Measurements from ENCODE around the gene TRPM5. TPM values are rescaled to one million over a fixed set of nuclear protein-coding genes. Genes with fewer than 3 reads are reported as not detected.

TRPM5 gene
- total RNA-seq, 1 donor from 2014 or later, result not detected

- no peak overlapping the region for H3K4me3 Mint-ChIP-seq (ENCODE audit: unreplicated experiment)
These were observed 2.4 kb upstream of the TRPM5 start for GRCh38 chr11:2446590-2447252.

GRCh38 chr11:2445746-2446551, 1.6 kb upstream of the TRPM5 start:
- H3K27me3 ChIP-seq (ENCODE audit: insufficient read depth, low read length), result peaks cover 25% of the 10 kb centered on the region
- no peak overlapping the region for H3K4me2 ChIP-seq (ENCODE audit: low read length)
- Mint-ChIP-seq H3K4me1 (ENCODE audit: low read depth, unreplicated experiment) (no peaks in the 10 kb centered on the region), H3K4me3 (ENCODE audit: unreplicated experiment) (no peak overlapping the region), H3K36me3 (ENCODE audit: low read depth, unreplicated experiment) (no peaks in the 10 kb centered on the region), H3K27me3 (ENCODE audit: low read depth, unreplicated experiment) (peaks cover 69% of the 10 kb centered on the region), H3K9me3 (ENCODE audit: unreplicated experiment) (peaks cover 7% of the 10 kb centered on the region), H3K27ac (ENCODE audit: unreplicated experiment) (no peak overlapping the region)
- peaks cover 10% of the 10 kb centered on the region for H3K9me3 ChIP-seq (ENCODE audit: insufficient read depth, low read depth, low read length)
- FAIRE-seq (no peak), DNase-seq (ENCODE audit: low read depth) (no peak)
- H3K27ac ChIP-seq (ENCODE audit: low read depth, low read length), result no peak overlapping the region
- no peaks in the 10 kb centered on the region for H4K20me1 ChIP-seq (ENCODE audit: insufficient read depth, low read length)
- TF ChIP-seq CTCF (IDR thresholded peaks at IDR 0.05; ENCODE audit: insufficient read depth, low read depth, low read length) (no peak), EZH2 (IDR thresholded peaks at IDR 0.05; ENCODE audit: insufficient read depth, low read length) (no peak)
- H3K79me2 ChIP-seq (ENCODE audit: insufficient read depth, low read length), result no peaks in the 10 kb centered on the region
- H3K9ac ChIP-seq (ENCODE audit: low read length), result no peak overlapping the region
- no peaks in the 10 kb centered on the region for H3K4me1 ChIP-seq (ENCODE audit: insufficient read depth, low read length)
- H3K4me3 ChIP-seq (ENCODE audit: insufficient read depth, low read depth, low read length), result no peak overlapping the region
- H3K36me3 ChIP-seq (ENCODE audit: insufficient read depth, low read length), result no peaks in the 10 kb centered on the region
- no peak overlapping the region for H2AFZ ChIP-seq (ENCODE audit: low read depth, low read length)

More at GRCh38 chr11:2446590-2447252, 2.4 kb upstream of the TRPM5 start:
- no peaks in the 10 kb centered on the region for H3K4me1 Mint-ChIP-seq (ENCODE audit: low read depth, unreplicated experiment)
- H3K27me3 Mint-ChIP-seq (ENCODE audit: low read depth, unreplicated experiment), result peaks cover 72% of the 10 kb centered on the region
- H3K36me3 Mint-ChIP-seq (ENCODE audit: low read depth, unreplicated experiment), result no peaks in the 10 kb centered on the region
- Histone ChIP-seq H3K4me2 (ENCODE audit: low read length) (no peak overlapping the region), H3K27ac (ENCODE audit: low read depth, low read length) (no peak overlapping the region), H3K4me1 (ENCODE audit: insufficient read depth, low read length) (no peaks in the 10 kb centered on the region), H3K9ac (ENCODE audit: low read length) (no peak overlapping the region), H2AFZ (ENCODE audit: low read depth, low read length) (no peak overlapping the region), H3K27me3 (ENCODE audit: insufficient read depth, low read length) (peaks cover 25% of the 10 kb centered on the region), H3K36me3 (ENCODE audit: insufficient read depth, low read length) (no peaks in the 10 kb centered on the region), H3K4me3 (ENCODE audit: insufficient read depth, low read depth, low read length) (no peak overlapping the region), H4K20me1 (ENCODE audit: insufficient read depth, low read length) (no peaks in the 10 kb centered on the region), H3K9me3 (ENCODE audit: insufficient read depth, low read depth, low read length) (peaks cover 10% of the 10 kb centered on the region), H3K79me2 (ENCODE audit: insufficient read depth, low read length) (no peaks in the 10 kb centered on the region)
- no peak overlapping the region for H3K27ac Mint-ChIP-seq (ENCODE audit: unreplicated experiment)
- FAIRE-seq, result no peak
- no peak for DNase-seq (ENCODE audit: low read depth)
- peaks cover 7% of the 10 kb centered on the region for H3K9me3 Mint-ChIP-seq (ENCODE audit: unreplicated experiment)
- TF ChIP-seq CTCF (IDR thresholded peaks at IDR 0.05; ENCODE audit: insufficient read depth, low read depth, low read length), result no peak
- TF ChIP-seq EZH2 (IDR thresholded peaks at IDR 0.05; ENCODE audit: insufficient read depth, low read length), result no peak

All from astrocyte (in vitro differentiated cells and primary cell).